SK-N-SH treated with all-trans-retinoic acid at 6 μM for 48 hours (cell line): Measurements from ENCODE around the gene CALCOCO2.

Experiments used
- GLIS3 ChIP-seq: fragments of 250-450 bp; sonication (Bioruptor Pico); IDR thresholded peaks from 2 replicates; pipeline ENCODE4 v1.5.0; 2020; ENCODE audit warnings: mild to moderate bottlenecking, moderate library complexity
- ISL1 ChIP-seq: fragments of 250-450 bp; sonication (Bioruptor Pico); IDR thresholded peaks from 2 replicates; pipeline ENCODE4 v2.1.2; 2022; ENCODE audit warnings: mild to moderate bottlenecking, moderate library complexity
- ZFP3 ChIP-seq: fragments of 250-450 bp; sonication (Bioruptor Pico); IDR thresholded peaks from 2 replicates; pipeline ENCODE4 v1.5.0; 2020; ENCODE audit warnings: mild to moderate bottlenecking, moderate library complexity
- ZNF8 ChIP-seq: fragments of 450-650 bp; formaldehyde crosslinking; IDR thresholded peaks from 2 replicates; pipeline ENCODE4 v1.5.0; 2020; ENCODE audit warnings: mild to moderate bottlenecking, moderate library complexity

DNA sequence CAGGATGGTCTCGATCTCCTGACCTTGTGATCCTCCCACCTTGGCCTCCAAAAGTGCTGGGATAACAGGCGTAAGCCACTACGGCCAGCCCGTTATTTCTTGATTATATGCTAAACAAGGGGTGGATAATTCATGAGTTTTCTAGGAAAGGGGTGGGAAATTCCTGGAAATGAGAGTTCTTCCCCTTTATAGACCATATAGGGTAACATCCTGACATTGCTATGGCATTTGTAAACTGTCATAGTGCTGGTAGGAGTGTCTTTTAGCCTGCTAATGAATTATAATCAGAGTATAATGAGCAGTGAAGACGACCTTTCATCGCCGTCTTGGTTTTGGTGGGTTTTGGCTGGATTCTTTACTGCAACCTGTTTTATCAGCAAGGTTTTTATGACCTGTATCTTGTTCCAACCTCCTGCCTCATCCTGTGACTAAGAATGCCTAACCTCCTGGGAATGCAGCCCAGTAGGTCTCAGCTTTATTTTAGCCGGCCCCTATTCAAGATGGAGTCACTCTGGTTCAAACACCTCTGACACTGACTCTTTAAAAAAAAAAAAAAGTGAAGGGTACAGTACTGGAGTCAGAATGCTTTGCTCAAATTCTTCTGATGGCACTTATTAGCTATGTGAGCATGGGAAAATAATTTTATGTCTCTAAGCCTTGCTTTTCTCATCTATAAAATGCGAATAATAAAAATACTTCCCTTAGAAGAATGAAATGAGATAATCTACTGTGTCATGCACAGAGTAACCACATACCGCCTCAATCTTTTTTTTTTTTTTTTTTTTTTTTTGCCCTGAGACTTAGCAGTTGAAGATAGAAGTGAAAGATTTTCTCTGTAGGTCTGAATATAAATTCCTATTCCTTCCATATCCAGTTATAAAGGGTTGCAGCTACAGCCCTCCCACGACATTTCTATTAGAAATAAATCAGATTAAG lies 5.1 kb upstream of the CALCOCO2 start:
- TF ChIP-seq ZNF8 (CRISPR knock-in tag) (peak; percentile 47; the same call in 1 of the 2 replicates), ZFP3 (CRISPR knock-in tag) (peak; percentile 89), GLIS3 (no peak), ISL1 (CRISPR knock-in tag) (no peak)
